ENCODE data around the gene CACNA1I.
A peak's percentile ranks its signal among the peaks of the same experiment; 100 is the strongest.

DNA sequence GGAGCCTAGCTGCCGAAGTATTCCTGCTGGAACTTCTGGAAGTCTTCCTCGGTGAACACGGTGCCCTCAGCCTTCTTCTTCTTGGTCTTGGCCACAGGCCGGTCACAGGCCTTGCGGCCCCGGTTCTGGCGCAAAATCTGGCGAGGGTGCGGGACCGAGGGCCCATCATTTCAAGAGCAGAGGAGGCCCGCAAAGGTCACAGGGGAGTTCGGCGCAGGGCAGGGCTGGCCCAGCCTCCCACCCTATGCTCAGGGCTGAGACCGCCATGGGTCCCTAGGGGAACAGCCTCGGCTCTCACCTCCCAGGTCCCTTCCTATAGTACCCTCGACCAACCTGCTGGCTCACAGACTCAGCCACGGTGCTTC, 41.1 kb upstream of the CACNA1I start:
- TF ChIP-seq ZNF114 (CRISPR knock-in tag; IDR thresholded peaks at IDR 0.05) (no peak), ETS1 (IDR thresholded peaks at IDR 0.05) (no peak), REST (IDR thresholded peaks at IDR 0.05; ENCODE audit: unreplicated experiment) (no peak), CREB1 (CRISPR knock-in tag; IDR thresholded peaks at IDR 0.05; ENCODE audit: low read depth) (no peak), EZH2phosphoT487 (IDR thresholded peaks at IDR 0.05; ENCODE audit: unreplicated experiment) (no peak), POLR2AphosphoS5 (IDR thresholded peaks at IDR 0.05; ENCODE audit: low read depth) (no peak), EZH2 (IDR thresholded peaks at IDR 0.05; ENCODE audit: low read depth, unreplicated experiment) (no peak), JUNB (IDR thresholded peaks at IDR 0.05; ENCODE audit: unreplicated experiment) (no peak), ZNF331 (CRISPR knock-in tag; IDR thresholded peaks at IDR 0.05; ENCODE audit: low read depth) (no peak), ZNF462 (CRISPR knock-in tag; IDR thresholded peaks at IDR 0.05) (no peak)
- TF ChIP-seq, protein P1, sequence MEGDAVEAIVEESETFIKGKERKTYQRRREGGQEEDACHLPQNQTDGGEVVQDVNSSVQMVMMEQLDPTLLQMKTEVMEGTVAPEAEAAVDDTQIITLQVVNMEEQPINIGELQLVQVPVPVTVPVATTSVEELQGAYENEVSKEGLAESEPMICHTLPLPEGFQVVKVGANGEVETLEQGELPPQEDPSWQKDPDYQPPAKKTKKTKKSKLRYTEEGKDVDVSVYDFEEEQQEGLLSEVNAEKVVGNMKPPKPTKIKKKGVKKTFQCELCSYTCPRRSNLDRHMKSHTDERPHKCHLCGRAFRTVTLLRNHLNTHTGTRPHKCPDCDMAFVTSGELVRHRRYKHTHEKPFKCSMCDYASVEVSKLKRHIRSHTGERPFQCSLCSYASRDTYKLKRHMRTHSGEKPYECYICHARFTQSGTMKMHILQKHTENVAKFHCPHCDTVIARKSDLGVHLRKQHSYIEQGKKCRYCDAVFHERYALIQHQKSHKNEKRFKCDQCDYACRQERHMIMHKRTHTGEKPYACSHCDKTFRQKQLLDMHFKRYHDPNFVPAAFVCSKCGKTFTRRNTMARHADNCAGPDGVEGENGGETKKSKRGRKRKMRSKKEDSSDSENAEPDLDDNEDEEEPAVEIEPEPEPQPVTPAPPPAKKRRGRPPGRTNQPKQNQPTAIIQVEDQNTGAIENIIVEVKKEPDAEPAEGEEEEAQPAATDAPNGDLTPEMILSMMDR (conservative IDR thresholded peaks at IDR 0.05; ENCODE audit: low read depth in 2 of 2), result peak in 1 of 2 experiments; percentile 2; a peak in 1 of 4 replicates

All from GM23338 (cell line).